Stimulated activated naive B cell treated with anti-CD40 and anti-IgM and Interleukin-4, amounts not matched to agents 10 μg/mL and 1 μg/mL and 100 μg/mL, for 72 hours (primary cell): ENCODE results near the gene PITRM1.
A peak's percentile ranks its signal among the peaks of the same experiment; 100 is the strongest.

ENCODE experiments used
- ATAC-seq, 2 donors: fragments of 150-1000 bp; cut with Tn5 transposase; replicated peaks; 2 replicates each; pipeline ENCODE4 v1.10.0; 2021; ENCODE audit warnings: moderate library complexity in 1 of 2
- DNase-seq: peaks from one replicate; pipeline ENCODE4 v3.0.0; 2021
- H3K27ac Mint-ChIP-seq: one replicate; pipeline ENCODE4 v1.8.0; 2022; ENCODE audit warnings: mild to moderate bottlenecking, mixed read lengths
- H3K27me3 Mint-ChIP-seq, 2 donors: one replicate each; pipeline ENCODE4 v1.8.0; 2022; ENCODE audit warnings: mixed read lengths in 2 of 2
- H3K36me3 Mint-ChIP-seq, 2 donors: one replicate each; pipeline ENCODE4 v1.8.0; 2022; ENCODE audit warnings: mixed read lengths in 2 of 2, mild to moderate bottlenecking in 1 of 2
- H3K4me1 Mint-ChIP-seq, 2 donors: one replicate each; pipeline ENCODE4 v1.8.0; 2022; ENCODE audit warnings: mixed read lengths in 2 of 2, mild to moderate bottlenecking in 1 of 2
- H3K4me3 Mint-ChIP-seq, 2 donors: one replicate each; pipeline ENCODE4 v1.8.0; 2022; ENCODE audit warnings: mild to moderate bottlenecking in 2 of 2, mixed read lengths in 2 of 2, moderate library complexity in 1 of 2
- H3K9me3 Mint-ChIP-seq, 2 donors: one replicate each; pipeline ENCODE4 v1.8.0; 2022; ENCODE audit warnings: mixed read lengths in 2 of 2, mild to moderate bottlenecking in 1 of 2

PITRM1 gene

DNA sequence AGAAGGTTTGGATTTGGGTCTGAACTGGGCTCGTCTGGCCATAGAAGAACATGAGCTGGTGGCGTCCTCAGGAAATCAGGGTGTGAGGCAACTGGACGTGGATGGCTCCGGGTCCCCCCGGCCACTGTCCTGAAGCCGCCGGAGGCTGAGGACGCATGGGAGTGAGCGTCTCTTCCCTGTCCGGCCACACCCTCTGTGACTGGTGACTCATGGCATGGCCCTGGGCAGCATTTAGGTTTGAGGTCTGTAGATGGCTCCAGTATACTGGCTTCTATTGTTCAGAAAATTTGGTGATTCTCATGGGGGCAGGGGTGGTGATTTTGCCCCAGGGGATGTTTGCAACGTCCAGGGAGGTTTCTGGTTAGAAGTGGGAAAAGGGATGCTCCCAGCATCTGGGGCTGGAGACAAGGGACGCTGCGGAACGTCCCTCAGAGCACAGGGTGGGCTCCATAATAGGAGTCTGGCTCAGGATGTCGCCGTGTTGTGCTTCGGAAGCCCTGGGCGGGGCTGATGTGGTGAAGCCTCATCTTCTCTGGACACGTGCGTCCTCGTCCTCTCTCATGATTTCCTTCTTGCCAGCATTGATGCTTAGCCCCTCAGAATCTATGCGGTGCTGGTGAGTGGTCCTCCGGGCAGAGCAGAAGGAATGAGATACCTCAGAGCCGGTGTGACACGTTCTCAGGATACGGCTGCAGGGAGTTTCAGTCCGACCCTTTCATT is 49.9 kb downstream of the PITRM1 start:
- Mint-ChIP-seq H3K4me3 (no peak overlapping the region), H3K27me3 (no peaks in the 10 kb centered on the region), H3K4me1 (peaks cover 0 to 2% of the 10 kb centered on the region in 2 donors), H3K27ac (no peak overlapping the region), H3K9me3 (no peaks in the 10 kb centered on the region), H3K36me3 (peaks cover 52 to 76% of the 10 kb centered on the region in 2 donors)
- DNase-seq (no peak), ATAC-seq (no peak)

DNA sequence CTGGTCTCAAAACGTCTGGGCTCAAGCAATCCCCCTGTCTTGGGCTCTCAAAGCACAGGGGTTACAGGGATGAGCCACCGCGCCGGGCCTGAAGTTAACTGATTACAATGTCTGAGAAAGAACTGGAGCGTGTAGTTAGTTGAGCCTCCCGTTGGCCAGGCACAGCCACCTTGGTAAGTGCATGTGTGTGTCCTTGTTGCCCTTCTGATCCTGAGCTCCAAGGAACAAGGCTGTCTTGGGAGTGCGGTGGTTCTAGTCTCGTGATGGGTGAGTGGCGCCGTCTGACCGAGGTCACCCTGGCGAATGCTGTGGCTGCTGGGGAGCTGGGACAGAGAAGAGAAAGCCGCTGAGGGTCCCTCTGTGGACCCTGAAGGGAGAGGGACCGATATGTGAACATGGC is 50.5 kb downstream of the PITRM1 start:
- H3K4me1 Mint-ChIP-seq: peaks cover 0 to 2% of the 10 kb centered on the region in 2 donors
- ATAC-seq: no peak
- H3K4me3 Mint-ChIP-seq: no peak overlapping the region
- H3K27me3 Mint-ChIP-seq: no peaks in the 10 kb centered on the region
- H3K27ac Mint-ChIP-seq: no peak overlapping the region
- H3K36me3 Mint-ChIP-seq: peaks cover 56 to 77% of the 10 kb centered on the region in 2 donors
- no peaks in the 10 kb centered on the region for H3K9me3 Mint-ChIP-seq
- no peak for DNase-seq

DNA sequence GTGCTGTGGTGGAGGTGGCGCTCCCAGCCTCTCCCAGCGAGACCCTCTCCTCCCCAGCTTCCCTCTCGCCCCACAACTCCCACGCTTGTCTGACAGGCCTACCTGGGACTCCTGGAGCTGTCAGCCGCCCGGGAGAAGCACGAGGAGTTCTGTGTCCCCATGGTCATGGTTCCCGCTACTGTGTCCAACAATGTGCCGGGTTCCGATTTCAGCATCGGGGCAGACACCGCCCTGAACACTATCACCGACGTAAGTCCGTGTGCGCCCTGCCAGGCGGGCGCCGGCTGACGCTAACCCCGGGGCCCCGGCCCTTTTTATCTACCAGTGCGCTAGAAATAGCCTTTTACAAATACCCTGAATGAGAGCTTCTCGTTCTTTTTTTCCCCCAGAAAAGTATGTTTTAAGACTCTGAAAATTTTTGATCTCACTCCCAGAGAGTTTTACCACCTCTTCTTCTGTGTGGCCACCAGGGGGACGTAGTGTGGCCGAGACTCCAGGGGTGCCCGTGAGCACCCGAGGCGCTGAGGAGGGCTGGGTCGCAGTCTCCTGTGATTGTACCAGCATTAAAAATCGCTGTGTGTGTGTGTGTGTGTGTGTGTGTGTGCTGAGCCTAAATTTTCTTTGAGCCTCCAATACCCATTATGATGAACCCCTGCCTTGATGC is 52.7 kb downstream of the PITRM1 start:
- Mint-ChIP-seq H3K4me3 (no peak overlapping the region), H3K9me3 (no peaks in the 10 kb centered on the region), H3K27me3 (no peaks in the 10 kb centered on the region), H3K4me1 (no peaks in the 10 kb centered on the region), H3K27ac (peak overlapping the region; percentile 47), H3K36me3 (peaks cover 67 to 78% of the 10 kb centered on the region in 2 donors)
- ATAC-seq: peak in 1 of 2 donors; percentile 38
- no peak for DNase-seq

DNA sequence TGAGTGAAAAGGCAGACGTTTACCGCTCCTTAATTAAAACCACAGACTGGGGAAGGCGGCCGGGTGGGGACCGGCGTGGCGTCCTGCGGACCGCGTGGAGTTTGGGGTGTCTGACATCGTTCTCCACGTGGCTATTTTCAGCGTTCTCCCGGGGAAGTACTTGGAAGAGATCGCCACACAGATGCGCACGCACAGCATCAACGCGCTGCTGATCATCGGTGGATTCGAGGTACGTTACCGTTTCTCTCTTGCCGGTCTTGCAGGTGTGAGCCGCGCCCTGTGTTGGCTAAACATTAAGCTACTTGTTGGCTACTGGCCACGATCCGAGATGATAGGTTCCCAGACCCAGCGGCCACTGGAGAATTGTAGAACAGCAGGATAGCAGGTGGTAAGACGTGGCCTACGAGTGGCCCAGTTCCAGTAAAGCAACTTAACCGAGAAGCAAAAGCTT is 53.9 kb downstream of the PITRM1 start:
- ATAC-seq (no peak), DNase-seq (no peak)
- Mint-ChIP-seq H3K4me1 (no peaks in the 10 kb centered on the region), H3K27me3 (no peaks in the 10 kb centered on the region), H3K36me3 (peaks cover 71 to 80% of the 10 kb centered on the region in 2 donors), H3K9me3 (no peaks in the 10 kb centered on the region), H3K27ac (no peak overlapping the region), H3K4me3 (no peak overlapping the region)

DNA sequence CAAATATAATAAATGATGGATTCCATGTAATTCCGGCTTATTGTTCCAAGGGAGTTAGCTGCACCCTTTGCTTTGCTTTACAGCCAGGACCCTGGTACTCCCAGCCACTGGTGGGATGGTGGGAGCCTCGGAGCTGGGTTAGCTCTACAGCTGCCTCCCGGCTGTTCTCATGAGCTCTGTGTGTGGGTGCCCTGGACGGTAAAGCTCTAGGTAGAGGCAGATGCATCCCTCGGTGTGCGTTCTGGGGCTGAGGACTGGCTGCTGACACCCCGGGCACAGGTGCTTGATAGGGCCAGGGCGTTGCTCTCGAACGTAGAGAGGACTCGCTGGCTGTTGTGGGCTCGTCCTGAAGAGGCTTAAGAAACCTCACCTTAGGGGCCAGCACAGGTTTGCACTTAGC is 55.1 kb downstream of the PITRM1 start:
- no peak overlapping the region for H3K4me3 Mint-ChIP-seq
- ATAC-seq: no peak
- H3K27me3 Mint-ChIP-seq: no peaks in the 10 kb centered on the region
- H3K27ac Mint-ChIP-seq: no peak overlapping the region
- DNase-seq: no peak
- peaks cover 72 to 81% of the 10 kb centered on the region in 2 donors for H3K36me3 Mint-ChIP-seq
- no peaks in the 10 kb centered on the region for H3K9me3 Mint-ChIP-seq
- H3K4me1 Mint-ChIP-seq: no peaks in the 10 kb centered on the region

DNA sequence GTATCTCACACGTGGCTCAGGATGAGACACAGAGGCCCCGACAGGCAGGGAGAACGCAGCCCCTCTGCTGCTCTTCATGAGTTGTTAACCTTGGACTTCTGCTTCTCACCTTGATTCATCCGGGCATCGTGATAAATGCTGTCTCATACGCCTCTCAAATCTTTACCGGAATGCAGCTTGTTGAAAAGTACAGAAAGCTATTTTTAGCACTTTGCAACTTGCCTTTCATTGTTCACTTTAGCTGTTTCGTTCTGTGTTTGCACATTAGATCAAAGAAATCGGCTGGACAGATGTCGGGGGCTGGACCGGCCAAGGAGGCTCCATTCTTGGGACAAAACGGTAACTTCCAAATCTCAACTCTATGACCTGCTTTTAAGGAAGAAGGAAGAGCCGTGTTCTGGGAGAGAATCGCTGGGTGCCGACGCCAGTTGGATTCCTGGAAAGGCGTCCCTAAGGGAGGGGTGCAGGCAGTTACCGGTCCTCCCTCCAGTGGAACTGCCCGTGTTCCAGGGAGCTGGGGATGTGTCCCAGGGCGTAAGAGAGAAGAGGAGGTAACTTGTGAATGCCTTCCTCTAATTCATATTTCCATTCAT is 56.0 kb downstream of the PITRM1 start:
- Mint-ChIP-seq H3K36me3 (peaks cover 71 to 80% of the 10 kb centered on the region in 2 donors), H3K9me3 (no peaks in the 10 kb centered on the region), H3K27me3 (no peaks in the 10 kb centered on the region), H3K27ac (peak overlapping the region; percentile 20), H3K4me1 (peaks cover 3 to 5% of the 10 kb centered on the region in 2 donors), H3K4me3 (no peak overlapping the region)
- DNase-seq (no peak), ATAC-seq (no peak)

DNA sequence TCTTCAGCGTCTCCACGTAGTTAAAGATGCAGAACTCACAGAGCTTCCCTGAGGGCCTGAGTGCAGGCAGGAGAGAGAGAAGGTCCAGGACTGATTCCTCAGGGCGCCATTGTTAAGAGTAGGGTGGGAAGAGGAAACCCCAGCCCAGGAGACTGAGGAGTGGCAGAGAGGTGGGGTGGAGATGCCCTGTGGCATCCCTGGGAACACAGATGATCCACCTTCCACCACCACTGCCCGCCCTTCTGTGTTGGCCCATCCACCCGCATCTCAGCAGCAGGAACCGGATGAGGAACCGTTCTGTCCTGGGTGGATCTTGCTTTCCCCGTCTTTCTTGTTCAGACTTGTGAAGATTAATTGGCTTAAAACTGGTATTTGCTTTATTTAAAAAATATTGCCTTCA is 56.9 kb downstream of the PITRM1 start:
- Mint-ChIP-seq H3K4me1 (peaks cover 10 to 14% of the 10 kb centered on the region in 2 donors), H3K9me3 (no peaks in the 10 kb centered on the region), H3K4me3 (no peak overlapping the region), H3K27me3 (no peaks in the 10 kb centered on the region), H3K27ac (no peak overlapping the region), H3K36me3 (peaks cover 71 to 84% of the 10 kb centered on the region in 2 donors)
- ATAC-seq (no peak), DNase-seq (no peak)

DNA sequence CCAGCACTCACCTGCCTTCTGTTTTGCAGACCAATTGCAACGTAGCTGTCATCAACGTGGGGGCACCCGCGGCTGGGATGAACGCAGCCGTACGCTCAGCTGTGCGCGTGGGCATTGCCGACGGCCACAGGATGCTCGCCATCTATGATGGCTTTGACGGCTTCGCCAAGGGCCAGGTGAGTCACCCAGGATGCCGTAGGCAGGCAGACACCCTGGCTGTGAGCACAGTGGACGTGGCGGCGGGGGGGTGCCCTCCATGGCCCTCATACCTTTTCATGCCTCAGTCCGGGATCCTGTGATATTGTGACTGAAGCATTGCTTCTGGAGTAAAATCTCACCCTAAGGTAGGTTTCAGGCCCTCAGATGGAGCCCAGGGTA is 59.2 kb downstream of the PITRM1 start:
- no peak overlapping the region for H3K27ac Mint-ChIP-seq
- no peaks in the 10 kb centered on the region for H3K27me3 Mint-ChIP-seq
- ATAC-seq (no peak), DNase-seq (no peak)
- peaks cover 14 to 18% of the 10 kb centered on the region in 2 donors for H3K4me1 Mint-ChIP-seq
- H3K9me3 Mint-ChIP-seq: no peaks in the 10 kb centered on the region
- H3K4me3 Mint-ChIP-seq: no peak overlapping the region
- peaks cover 78 to 86% of the 10 kb centered on the region in 2 donors for H3K36me3 Mint-ChIP-seq

DNA sequence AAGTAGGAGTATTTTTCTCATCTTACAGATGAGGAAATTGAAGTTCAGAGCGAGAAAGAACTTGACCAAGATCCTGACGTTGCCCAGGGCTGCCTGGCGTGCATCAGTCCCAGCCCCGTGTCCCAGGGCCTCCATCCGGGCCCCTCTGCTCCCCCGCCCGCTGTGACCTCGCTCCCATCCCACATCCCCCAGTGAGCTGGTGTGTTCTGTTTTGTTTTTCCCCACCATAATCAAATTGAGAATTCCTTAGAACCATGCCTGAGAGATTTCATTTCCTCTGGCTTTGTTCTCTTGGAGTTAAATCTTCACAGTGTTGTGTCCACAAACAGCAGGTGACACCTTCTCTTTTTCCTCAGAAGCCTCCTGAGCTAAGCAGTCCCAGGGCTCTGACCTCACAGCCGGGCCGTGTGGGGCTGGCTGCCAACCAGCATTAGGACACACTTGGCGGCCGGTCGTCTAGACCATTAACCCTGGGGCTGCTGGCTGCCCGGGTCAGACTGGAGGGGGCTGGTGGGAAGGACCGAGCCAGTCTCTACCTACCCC is 60.9 kb downstream of the PITRM1 start:
- peaks cover 77 to 78% of the 10 kb centered on the region in 2 donors for H3K36me3 Mint-ChIP-seq
- no peak for DNase-seq
- peak; percentile 68 to 69 for ATAC-seq

DNA sequence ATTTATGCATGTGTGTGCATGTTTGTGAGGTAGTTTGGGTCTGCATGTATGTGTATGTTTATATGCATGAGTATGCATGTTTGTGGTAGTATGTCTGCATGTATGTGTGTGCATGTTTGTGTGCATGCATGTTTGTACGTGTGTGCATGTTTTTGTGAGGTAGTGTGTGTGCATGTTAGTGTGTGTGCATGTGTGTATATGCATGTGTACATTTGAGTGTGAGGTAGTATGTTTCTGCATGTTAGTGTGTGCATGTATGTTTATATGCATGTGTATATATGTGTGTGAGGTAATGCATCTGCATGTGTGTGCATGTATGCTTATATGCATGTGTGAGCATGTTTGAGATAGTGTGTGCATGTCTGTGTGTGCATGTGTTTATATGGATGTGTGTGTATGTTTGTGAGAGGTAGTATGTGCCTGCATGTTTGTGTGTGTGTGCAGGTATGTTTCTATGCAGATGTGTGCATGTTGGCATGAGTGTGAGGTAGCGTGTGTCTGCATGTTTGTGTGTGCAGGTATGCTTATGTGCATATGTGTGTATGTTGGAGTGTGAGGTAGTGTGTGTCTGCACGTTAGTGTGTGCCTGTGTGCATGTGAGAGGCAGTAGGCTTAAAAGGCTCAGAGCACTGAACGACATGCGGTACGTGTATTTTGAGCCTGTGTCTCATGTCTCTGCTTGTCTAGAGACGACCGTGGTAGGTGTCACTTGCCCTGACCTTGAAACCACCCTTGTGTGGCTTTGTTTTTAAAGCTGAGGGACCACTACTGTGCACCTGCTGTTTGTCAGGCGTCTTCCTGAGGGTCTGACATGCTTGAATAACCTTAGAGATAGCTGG is 61.6 kb downstream of the PITRM1 start:
- ATAC-seq: peak; percentile 41 to 71

More for the DNA sequence above, 60.9 kb downstream of the PITRM1 start:
- Mint-ChIP-seq H3K4me3 (peak overlapping the region in 1 of 2 donors; percentile 36), H3K27me3 (no peaks in the 10 kb centered on the region), H3K9me3 (no peaks in the 10 kb centered on the region), H3K27ac (peak overlapping the region; percentile 72), H3K4me1 (peaks cover 14 to 18% of the 10 kb centered on the region in 2 donors)

DNA sequence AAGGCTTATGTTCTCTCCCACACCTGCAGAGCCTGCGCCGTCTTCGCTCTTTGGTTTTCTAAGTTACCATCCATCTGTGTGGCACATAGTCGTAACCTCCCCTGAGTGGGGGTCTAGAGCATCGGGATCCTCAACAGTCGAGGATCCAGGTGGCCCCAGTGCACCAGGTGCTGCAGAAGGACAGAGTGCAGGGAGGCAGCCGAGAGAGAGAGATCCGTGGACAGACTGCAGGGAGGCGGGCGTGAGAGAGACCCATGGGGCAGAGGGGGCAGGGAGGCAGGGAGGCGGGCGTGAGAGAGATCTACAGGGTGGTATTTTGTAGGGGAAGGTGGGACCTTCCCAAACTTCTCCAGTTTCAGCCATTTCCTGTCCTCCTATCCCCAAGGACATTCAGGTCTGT is 62.9 kb downstream of the PITRM1 start:
- ATAC-seq: no peak
- Mint-ChIP-seq H3K4me1 (peaks cover 14 to 18% of the 10 kb centered on the region in 2 donors), H3K27ac (no peak overlapping the region), H3K4me3 (no peak overlapping the region), H3K27me3 (no peaks in the 10 kb centered on the region), H3K36me3 (peaks cover 70 to 73% of the 10 kb centered on the region in 2 donors), H3K9me3 (no peaks in the 10 kb centered on the region)
- no peak for DNase-seq

More for the DNA sequence above, 61.6 kb downstream of the PITRM1 start:
- no peaks in the 10 kb centered on the region for H3K9me3 Mint-ChIP-seq
- no peaks in the 10 kb centered on the region for H3K27me3 Mint-ChIP-seq
- peaks cover 71% of the 10 kb centered on the region in 2 donors for H3K36me3 Mint-ChIP-seq
- H3K27ac Mint-ChIP-seq: peak overlapping the region; percentile 15
- peak overlapping the region in 1 of 2 donors; percentile 14 for H3K4me3 Mint-ChIP-seq
- H3K4me1 Mint-ChIP-seq: peaks cover 14 to 18% of the 10 kb centered on the region in 2 donors
- no peak for DNase-seq

DNA sequence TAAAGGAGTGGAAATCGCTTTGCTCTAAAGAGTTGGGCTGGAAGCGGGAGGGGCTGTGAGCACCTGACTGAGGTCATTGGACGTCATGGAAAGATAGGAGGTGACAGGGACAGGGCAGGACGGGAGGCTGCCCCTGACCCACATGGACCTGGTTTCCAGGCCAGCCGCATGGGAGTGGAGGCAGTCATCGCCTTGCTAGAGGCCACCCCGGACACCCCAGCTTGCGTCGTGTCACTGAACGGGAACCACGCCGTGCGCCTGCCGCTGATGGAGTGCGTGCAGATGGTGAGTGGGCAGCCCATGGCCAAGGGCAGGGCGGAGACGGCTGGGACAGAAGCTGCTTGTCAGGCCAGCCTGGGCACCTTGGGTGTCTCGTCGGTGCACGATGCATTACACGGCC is 63.4 kb downstream of the PITRM1 start:
- H3K4me1 Mint-ChIP-seq: peaks cover 14 to 18% of the 10 kb centered on the region in 2 donors
- peaks cover 70 to 73% of the 10 kb centered on the region in 2 donors for H3K36me3 Mint-ChIP-seq
- H3K9me3 Mint-ChIP-seq: no peaks in the 10 kb centered on the region
- H3K27me3 Mint-ChIP-seq: no peaks in the 10 kb centered on the region
- no peak for DNase-seq
- no peak for ATAC-seq
- no peak overlapping the region for H3K27ac Mint-ChIP-seq
- H3K4me3 Mint-ChIP-seq: no peak overlapping the region

DNA sequence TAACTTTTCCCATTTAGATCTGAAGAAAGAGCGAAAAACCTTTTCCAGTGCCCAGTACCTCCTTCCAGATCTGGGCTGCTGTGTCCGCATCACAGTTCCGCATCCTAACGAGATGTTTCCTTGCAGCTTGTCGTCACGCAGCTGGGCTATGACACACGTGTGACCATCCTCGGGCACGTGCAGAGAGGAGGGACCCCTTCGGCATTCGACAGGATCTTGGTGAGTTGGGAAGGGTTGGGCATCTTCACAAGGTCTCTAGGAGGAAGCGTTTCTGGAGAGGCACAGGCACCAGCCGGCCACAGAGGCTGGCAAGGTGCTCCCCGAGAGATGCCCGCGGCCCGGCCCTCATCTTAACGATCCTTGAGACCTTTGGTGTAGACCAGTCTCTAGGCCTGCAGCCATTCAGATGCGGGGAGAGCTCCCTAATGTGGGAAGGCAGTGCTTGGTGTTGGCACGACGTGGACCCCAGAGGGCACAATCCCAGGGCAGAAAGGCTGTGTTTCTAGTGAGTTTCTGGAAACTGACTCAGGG is 63.9 kb downstream of the PITRM1 start:
- no peak overlapping the region for H3K4me3 Mint-ChIP-seq
- H3K27ac Mint-ChIP-seq: no peak overlapping the region
- H3K27me3 Mint-ChIP-seq: no peaks in the 10 kb centered on the region
- H3K4me1 Mint-ChIP-seq: peaks cover 14 to 18% of the 10 kb centered on the region in 2 donors
- H3K36me3 Mint-ChIP-seq: peaks cover 70 to 74% of the 10 kb centered on the region in 2 donors
- no peak for ATAC-seq
- no peak for DNase-seq
- H3K9me3 Mint-ChIP-seq: no peaks in the 10 kb centered on the region
